IMR-90 (cell line): Measurements from ENCODE around the gene GCC1. TPM values are rescaled to one million over a fixed set of nuclear protein-coding genes. Genes with fewer than 3 reads are reported as not detected.

Experiments
- ATAC-seq: fragments of 200-7000 bp; cut with Tn5 transposase; 2 replicates; pipeline ENCODE4 v1.9.1; 2020; ENCODE audit warnings: low read depth, mild to moderate bottlenecking, moderate library complexity
- BruUV-seq: library from RNA; stranded (reverse); fragments of 400-500 nt; replicated peaks from 2 replicates; lab custom pipeline; 2021; lab: Mats Ljungman, UMichigan
- CTCF ChIA-PET: fragments of 300-600 bp; formaldehyde crosslinking; extraction: SDS; loops from one replicate; lab custom pipeline; 2021; ENCODE audit warnings: antibody characterized with exemption; lab: Yijun Ruan, JAX
- POLR2A ChIA-PET: fragments of 300-600 bp; sonication (Branson Sonifier 250); formaldehyde crosslinking; loops from one replicate; lab custom pipeline; 2022; ENCODE audit warnings: antibody characterized with exemption; ENCODE audit not compliant: unreplicated experiment; lab: Charles Lee
- DNase-seq: peaks from one replicate; pipeline ENCODE4 v3.0.0; 2013
- H2AFZ ChIP-seq: replicated peaks from 2 replicates; pipeline ENCODE3; 2013; ENCODE audit warnings: low read length, mild to moderate bottlenecking; ENCODE audit not compliant: poor library complexity
- H2AK5ac ChIP-seq: 2 replicates; pipeline ENCODE4 v1.6.1; 2013; ENCODE audit warnings: low read depth, low read length, inconsistent platforms
- H2AK9ac ChIP-seq: replicated peaks from 2 replicates; pipeline ENCODE3; 2013; ENCODE audit warnings: mild to moderate bottlenecking, low read depth, low read length, moderate library complexity; ENCODE audit not compliant: poor library complexity
- H2BK120ac ChIP-seq: 2 replicates; pipeline ENCODE4 v1.6.1; 2013; ENCODE audit warnings: low read depth, low read length, inconsistent platforms
- H2BK15ac ChIP-seq: 3 replicates; pipeline ENCODE4 v1.6.1; 2013; ENCODE audit warnings: low read depth, low read length, inconsistent platforms
- H2BK20ac ChIP-seq: 2 replicates; pipeline ENCODE4 v1.6.1; 2013; ENCODE audit warnings: low read depth, mild to moderate bottlenecking, inconsistent platforms, low read length, moderate library complexity
- H2BK5ac ChIP-seq: 2 replicates; pipeline ENCODE4 v1.6.1; 2013; ENCODE audit warnings: mild to moderate bottlenecking, low read depth, low read length, inconsistent platforms; ENCODE audit not compliant: poor library complexity, severe bottlenecking
- H3K14ac ChIP-seq: replicated peaks from 2 replicates; pipeline ENCODE4 v1.6.1; 2013; ENCODE audit warnings: low read depth, low read length, inconsistent platforms
- H3K18ac ChIP-seq: 2 replicates; pipeline ENCODE4 v1.6.1; 2013; ENCODE audit warnings: low read depth, low read length, control low read depth
- H3K23ac ChIP-seq: 2 replicates; pipeline ENCODE4 v1.6.1; 2013; ENCODE audit warnings: low read depth, low read length, inconsistent platforms
- H3K27ac ChIP-seq: 2 replicates; pipeline ENCODE4 v1.5.1; 2013; ENCODE audit warnings: mild to moderate bottlenecking, control low read depth, low read length; ENCODE audit not compliant: insufficient read depth
- H3K27me3 ChIP-seq: 2 replicates; pipeline ENCODE4 v1.6.1; 2013; ENCODE audit warnings: low read length; ENCODE audit not compliant: control insufficient read depth, insufficient read depth
- H3K36me3 ChIP-seq: 2 replicates; pipeline ENCODE4 v1.6.1; 2013; ENCODE audit warnings: low read length, mixed read lengths; ENCODE audit not compliant: control insufficient read depth, insufficient read depth
- H3K4ac ChIP-seq: 2 replicates; pipeline ENCODE4 v1.6.1; 2013; ENCODE audit warnings: low read depth, low read length, inconsistent platforms
- H3K4me1 ChIP-seq: 2 replicates; pipeline ENCODE4 v1.6.1; 2013; ENCODE audit warnings: low read length, mixed read lengths; ENCODE audit not compliant: control insufficient read depth, insufficient read depth
- H3K4me2 ChIP-seq: 2 replicates; pipeline ENCODE4 v1.6.1; 2013; ENCODE audit warnings: low read depth, mild to moderate bottlenecking, control low read depth, low read length, moderate library complexity
- H3K4me3 ChIP-seq: 2 replicates; pipeline ENCODE4 v1.5.1; 2013; ENCODE audit warnings: low read depth, mild to moderate bottlenecking, control low read depth, low read length, moderate library complexity; ENCODE audit not compliant: insufficient read depth
- H3K56ac ChIP-seq: 2 replicates; pipeline ENCODE4 v1.6.1; 2013; ENCODE audit warnings: low read length, inconsistent platforms; ENCODE audit not compliant: insufficient read depth; ENCODE audit errors: extremely low read depth
- H3K79me1 ChIP-seq, 2 experiments: 2 replicates each; pipeline ENCODE4 v1.6.1; 2013; ENCODE audit warnings: low read length in 2 of 2, inconsistent platforms in 1 of 2, low read depth in 1 of 2
- H3K9ac ChIP-seq: 2 replicates; pipeline ENCODE4 v1.6.1; 2013; ENCODE audit warnings: low read depth, low read length, control low read depth
- H3K9me1 ChIP-seq: 2 replicates; pipeline ENCODE4 v1.6.1; 2013; ENCODE audit warnings: low read length, inconsistent platforms; ENCODE audit not compliant: insufficient read depth
- H3K9me3 ChIP-seq: 2 replicates; pipeline ENCODE4 v1.6.1; 2013; ENCODE audit warnings: low read length; ENCODE audit not compliant: control insufficient read depth, insufficient read depth
- H4K20me1 ChIP-seq: 2 replicates; pipeline ENCODE4 v1.6.1; 2013; ENCODE audit warnings: low read length, inconsistent platforms; ENCODE audit not compliant: insufficient read depth
- H4K5ac ChIP-seq: 2 replicates; pipeline ENCODE4 v1.6.1; 2013; ENCODE audit warnings: mild to moderate bottlenecking, low read depth, low read length, control low read depth
- H4K8ac ChIP-seq, 2 experiments: 2 replicates each; pipeline ENCODE4 v1.6.1; 2013; ENCODE audit warnings: low read depth in 2 of 2, low read length in 2 of 2, control low read depth in 1 of 2, inconsistent platforms in 1 of 2
- H4K91ac ChIP-seq: 2 replicates; pipeline ENCODE4 v1.6.1; 2013; ENCODE audit warnings: low read depth, low read length, inconsistent platforms; ENCODE audit not compliant: insufficient read depth
- BHLHE40 ChIP-seq: fragments of 150-350 bp; IDR thresholded peaks from 2 replicates; pipeline ENCODE4 v1.6.1; 2016; ENCODE audit warnings: mild to moderate bottlenecking, low read depth, low read length
- CEBPB ChIP-seq: IDR thresholded peaks from 2 replicates; pipeline ENCODE4 v1.6.1; 2012; ENCODE audit warnings: low read depth, low read length, improper control_type of control experiment
- CHD1 ChIP-seq: IDR thresholded peaks from 2 replicates; pipeline ENCODE4 v1.6.1; 2012; ENCODE audit warnings: low read depth, low read length, improper control_type of control experiment
- FOS ChIP-seq: fragments of 150-350 bp; IDR thresholded peaks from 2 replicates; pipeline ENCODE4 v1.6.1; 2016; ENCODE audit warnings: low read depth, low read length
- MAFK ChIP-seq: IDR thresholded peaks from 2 replicates; pipeline ENCODE4 v1.6.1; 2012; ENCODE audit warnings: low read depth, low read length, improper control_type of control experiment
- MAZ ChIP-seq: IDR thresholded peaks from 2 replicates; pipeline ENCODE4 v1.6.1; 2012; ENCODE audit warnings: low read depth, mild to moderate bottlenecking, low read length, improper control_type of control experiment, moderate library complexity, borderline replicate concordance
- MXI1 ChIP-seq: IDR thresholded peaks from 2 replicates; pipeline ENCODE4 v1.6.1; 2012; ENCODE audit warnings: low read depth, mild to moderate bottlenecking, low read length, moderate library complexity, borderline replicate concordance
- NFE2L2 ChIP-seq: fragments of 150-350 bp; IDR thresholded peaks from 2 replicates; pipeline ENCODE4 v1.6.1; 2016; ENCODE audit warnings: low read depth, mild to moderate bottlenecking, low read length
- POLR2A ChIP-seq: IDR thresholded peaks from 2 replicates; pipeline ENCODE4 v1.6.1; 2012; ENCODE audit warnings: mild to moderate bottlenecking, low read depth, low read length
- RAD21 ChIP-seq: IDR thresholded peaks from 2 replicates; pipeline ENCODE4 v1.6.1; 2012; ENCODE audit warnings: low read length, improper control_type of control experiment
- RCOR1 ChIP-seq: IDR thresholded peaks from 2 replicates; pipeline ENCODE4 v1.6.1; 2012; ENCODE audit warnings: mild to moderate bottlenecking, low read length, improper control_type of control experiment; ENCODE audit not compliant: insufficient replicate concordance
- RFX5 ChIP-seq: IDR thresholded peaks from 2 replicates; pipeline ENCODE4 v1.8.0; 2012; ENCODE audit warnings: low read depth, mild to moderate bottlenecking, low read length, moderate library complexity
- SMC3 ChIP-seq: fragments of 150-350 bp; IDR thresholded peaks from 2 replicates; pipeline ENCODE4 v1.6.1; 2016; ENCODE audit warnings: low read depth, mild to moderate bottlenecking, antibody characterized with exemption, low read length, moderate library complexity
- dilution Hi-C: fragments of 300-500 bp; cut with HindIII; formaldehyde crosslinking; loops from one replicate; pipeline ENCODE4 v1.14.3; 2018; ENCODE audit warnings: low sequenced_read_pairs; ENCODE audit not compliant: unreplicated experiment
- in situ Hi-C: fragments of 300-500 bp; cut with MboI; formaldehyde crosslinking; loops from 3 replicates; pipeline ENCODE4 v1.14.3; 2019; ENCODE audit warnings: low sequenced_read_pairs, inconsistent platforms, mixed read lengths
- intact Hi-C: fragments of 100-400 bp; cut with micrococcal nuclease; formaldehyde crosslinking; loops from 2 replicates; pipeline ENCODE4 v1.10.0; 2022
- polyA plus RNA-seq, 3 experiments: library from polyadenylated mRNA; depleted of rRNA; stranded (reverse); fragments of >200 nt; gene quantifications; 2 replicates each; pipeline ENCODE4 v1.2.3, GENCODE V29; 2012; ENCODE audit warnings: low replicate concordance in 1 of 3
- total RNA-seq: library from RNA; depleted of rRNA; stranded (reverse); fragments of >200 nt; gene quantifications from 2 replicates; pipeline ENCODE4 v1.2.3, GENCODE V29; 2012
- TF ChIP-seq, protein P1 (sequence below): conservative IDR thresholded peaks from 2 replicates; pipeline ENCODE4 v1.5.1; 2012; ENCODE audit warnings: mild to moderate bottlenecking, low read depth, low read length, improper control_type of control experiment
- TF ChIP-seq, protein P2 (sequence below): fragments of 150-350 bp; IDR thresholded peaks from 2 replicates; pipeline ENCODE4 v1.6.1; 2017; ENCODE audit warnings: mild to moderate bottlenecking, antibody characterized with exemption, low read length, low read depth
- TF ChIP-seq, protein P3 (sequence below): fragments of 150-350 bp; IDR thresholded peaks from 2 replicates; pipeline ENCODE4 v1.6.1; 2016; ENCODE audit warnings: low read depth, mild to moderate bottlenecking, low read length, moderate library complexity, borderline replicate concordance

Gene GCC1
- total and polyA plus RNA-seq, 2 of the 4 experiments (the other 2 are of a cell fraction), result 6.1 to 22.9 TPM

DNA sequence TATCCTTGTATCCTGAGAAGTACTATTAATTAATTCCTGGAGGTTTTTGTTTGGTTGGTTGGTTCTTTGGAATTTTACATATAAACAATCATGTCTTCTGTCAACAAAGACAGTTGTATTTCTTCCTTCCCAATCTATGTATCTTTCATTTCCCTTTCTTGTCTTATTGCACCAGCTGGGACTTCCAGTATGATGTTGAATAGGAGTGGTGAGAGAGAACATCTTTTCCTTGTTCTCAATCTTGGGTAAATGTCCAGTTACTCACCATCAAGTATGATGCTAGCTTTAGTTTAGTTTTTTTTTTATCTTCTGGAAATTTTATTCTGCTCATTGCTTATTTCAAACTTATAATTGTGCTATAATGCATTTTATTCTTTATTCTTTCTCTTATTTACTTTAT lies 39.9 kb upstream of the GCC1 start:
- H3K4ac ChIP-seq, result no peak overlapping the region
- H2BK15ac ChIP-seq, result no peak overlapping the region
- H3K4me1 ChIP-seq, result 0 out of 2 replicates have a peak, but pooled peaks cover 2% of the 10 kb centered on the region
- H4K20me1 ChIP-seq, result no peaks in the 10 kb centered on the region
- no peak overlapping the region for H2BK20ac ChIP-seq
- DNase-seq (no peak), ATAC-seq (no peak)
- H3K56ac ChIP-seq, result no peak overlapping the region
- intact Hi-C loops, result no loop called here
- H3K27ac ChIP-seq, result no peak overlapping the region
- no peaks in the 10 kb centered on the region for H3K79me1 ChIP-seq
- H3K27me3 ChIP-seq, result peaks cover 20% of the 10 kb centered on the region
- H2BK120ac ChIP-seq, result no peak overlapping the region
- TF ChIP-seq CEBPB (no peak), FOS (no peak), MAFK (no peak), NFE2L2 (no peak), RAD21 (no peak), RCOR1 (no peak), RFX5 (no peak), BHLHE40 (no peak), MXI1 (no peak), POLR2A (no peak), MAZ (no peak), SMC3 (no peak), CHD1 (no peak)
- TF ChIP-seq, protein P1, sequence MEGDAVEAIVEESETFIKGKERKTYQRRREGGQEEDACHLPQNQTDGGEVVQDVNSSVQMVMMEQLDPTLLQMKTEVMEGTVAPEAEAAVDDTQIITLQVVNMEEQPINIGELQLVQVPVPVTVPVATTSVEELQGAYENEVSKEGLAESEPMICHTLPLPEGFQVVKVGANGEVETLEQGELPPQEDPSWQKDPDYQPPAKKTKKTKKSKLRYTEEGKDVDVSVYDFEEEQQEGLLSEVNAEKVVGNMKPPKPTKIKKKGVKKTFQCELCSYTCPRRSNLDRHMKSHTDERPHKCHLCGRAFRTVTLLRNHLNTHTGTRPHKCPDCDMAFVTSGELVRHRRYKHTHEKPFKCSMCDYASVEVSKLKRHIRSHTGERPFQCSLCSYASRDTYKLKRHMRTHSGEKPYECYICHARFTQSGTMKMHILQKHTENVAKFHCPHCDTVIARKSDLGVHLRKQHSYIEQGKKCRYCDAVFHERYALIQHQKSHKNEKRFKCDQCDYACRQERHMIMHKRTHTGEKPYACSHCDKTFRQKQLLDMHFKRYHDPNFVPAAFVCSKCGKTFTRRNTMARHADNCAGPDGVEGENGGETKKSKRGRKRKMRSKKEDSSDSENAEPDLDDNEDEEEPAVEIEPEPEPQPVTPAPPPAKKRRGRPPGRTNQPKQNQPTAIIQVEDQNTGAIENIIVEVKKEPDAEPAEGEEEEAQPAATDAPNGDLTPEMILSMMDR, result no peak
- TF ChIP-seq, protein P2, sequence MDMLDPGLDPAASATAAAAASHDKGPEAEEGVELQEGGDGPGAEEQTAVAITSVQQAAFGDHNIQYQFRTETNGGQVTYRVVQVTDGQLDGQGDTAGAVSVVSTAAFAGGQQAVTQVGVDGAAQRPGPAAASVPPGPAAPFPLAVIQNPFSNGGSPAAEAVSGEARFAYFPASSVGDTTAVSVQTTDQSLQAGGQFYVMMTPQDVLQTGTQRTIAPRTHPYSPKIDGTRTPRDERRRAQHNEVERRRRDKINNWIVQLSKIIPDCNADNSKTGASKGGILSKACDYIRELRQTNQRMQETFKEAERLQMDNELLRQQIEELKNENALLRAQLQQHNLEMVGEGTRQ, result no peak
- TF ChIP-seq, protein P3, sequence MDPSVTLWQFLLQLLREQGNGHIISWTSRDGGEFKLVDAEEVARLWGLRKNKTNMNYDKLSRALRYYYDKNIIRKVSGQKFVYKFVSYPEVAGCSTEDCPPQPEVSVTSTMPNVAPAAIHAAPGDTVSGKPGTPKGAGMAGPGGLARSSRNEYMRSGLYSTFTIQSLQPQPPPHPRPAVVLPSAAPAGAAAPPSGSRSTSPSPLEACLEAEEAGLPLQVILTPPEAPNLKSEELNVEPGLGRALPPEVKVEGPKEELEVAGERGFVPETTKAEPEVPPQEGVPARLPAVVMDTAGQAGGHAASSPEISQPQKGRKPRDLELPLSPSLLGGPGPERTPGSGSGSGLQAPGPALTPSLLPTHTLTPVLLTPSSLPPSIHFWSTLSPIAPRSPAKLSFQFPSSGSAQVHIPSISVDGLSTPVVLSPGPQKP, result no peak
- no peak overlapping the region for H3K4me3 ChIP-seq
- H2AFZ ChIP-seq, result no peak overlapping the region
- dilution Hi-C loops, result no loop called here
- no TSS peak for BruUV-seq
- ChIA-PET POLR2A (no interaction called here), CTCF (no interaction called here)
- H3K9ac ChIP-seq, result no peak overlapping the region
- no peak overlapping the region for H3K14ac ChIP-seq
- in situ Hi-C loops, result no loop called here
- no peaks in the 10 kb centered on the region for H3K9me3 ChIP-seq
- H2BK5ac ChIP-seq, result no peak overlapping the region
- no peak overlapping the region for H3K4me2 ChIP-seq
- no peak overlapping the region for H2AK9ac ChIP-seq
- no peak overlapping the region for H4K91ac ChIP-seq
- H3K18ac ChIP-seq, result no peak overlapping the region
- no peak overlapping the region for H4K5ac ChIP-seq
- H2AK5ac ChIP-seq, result no peak overlapping the region
- no peaks in the 10 kb centered on the region for H3K36me3 ChIP-seq
- no peaks in the 10 kb centered on the region for H3K9me1 ChIP-seq
- no peak overlapping the region for H3K23ac ChIP-seq
- H4K8ac ChIP-seq, result no peak overlapping the region
